HG03575 (cell line): ENCODE measurements around the gene NCF4.

Experiments used
- ATAC-seq: cut with Tn5 transposase; IDR thresholded peaks from one replicate; pipeline ENCODE4 v1.9.1; 2021; ENCODE audit not compliant: unreplicated experiment, insufficient number of reproducible peaks, low FRiP score; ENCODE audit errors: extremely low read depth

The NCF4 gene

GRCh38 chr22:36833073-36833472 is 27.7 kb upstream of the NCF4 start:
- no peak for ATAC-seq

GRCh38 chr22:36835903-36836302 is 24.9 kb upstream of the NCF4 start:
- ATAC-seq, result no peak

- no peak for ATAC-seq
Observed at GRCh38 chr22:36838119-36839030, 22.4 kb upstream of the NCF4 start.

GRCh38 chr22:36839356-36840073 is 21.3 kb upstream of the NCF4 start:
- ATAC-seq, result no peak

GRCh38 chr22:36840106-36840505 is 20.7 kb upstream of the NCF4 start:
- ATAC-seq, result no peak

- no peak for ATAC-seq
Observed at GRCh38 chr22:36846271-36846670, 14.5 kb upstream of the NCF4 start.

GRCh38 chr22:36846949-36847348 is 13.9 kb upstream of the NCF4 start:
- no peak for ATAC-seq

GRCh38 chr22:36850056-36850455 is 10.8 kb upstream of the NCF4 start:
- ATAC-seq, result no peak

- ATAC-seq, result no peak
Observed at GRCh38 chr22:36850682-36851081, 10.1 kb upstream of the NCF4 start.

- ATAC-seq, result no peak
Observed at GRCh38 chr22:36852056-36852973, 8.5 kb upstream of the NCF4 start.

- no peak for ATAC-seq
Observed at GRCh38 chr22:36853407-36854099, 7.3 kb upstream of the NCF4 start.

GRCh38 chr22:36855478-36855877 is 5.3 kb upstream of the NCF4 start:
- ATAC-seq, result no peak

- ATAC-seq, result no peak
Observed at GRCh38 chr22:36856121-36856791, 4.5 kb upstream of the NCF4 start.

GRCh38 chr22:36856792-36857135 is 4.0 kb upstream of the NCF4 start:
- no peak for ATAC-seq

GRCh38 chr22:36858156-36858555 is 2.6 kb upstream of the NCF4 start:
- no peak for ATAC-seq

GRCh38 chr22:36858966-36859365 is 1.8 kb upstream of the NCF4 start:
- ATAC-seq, result no peak

- no peak for ATAC-seq
Observed at GRCh38 chr22:36860017-36860416, 789 bp upstream of the NCF4 start.

- ATAC-seq, result no peak
Observed at GRCh38 chr22:36860438-36860820, 377 bp upstream of the NCF4 start.
